ENCODE results near the gene BHLHE23.

BHLHE23 gene

GRCh38 chr20:63025534-63026331 lies 19.0 kb upstream of the BHLHE23 start:
- DNase-seq (ENCODE audit: low read depth), result no peak

GRCh38 chr20:63024573-63025392 lies 18.0 kb upstream of the BHLHE23 start:
- no peak for DNase-seq (ENCODE audit: low read depth)

- DNase-seq (ENCODE audit: low read depth), result no peak
Measured at GRCh38 chr20:63023936-63024571, 17.3 kb upstream of the BHLHE23 start.

GRCh38 chr20:63023071-63023935 lies 16.5 kb upstream of the BHLHE23 start:
- no peak for DNase-seq (ENCODE audit: low read depth)

GRCh38 chr20:63022501-63022900 lies 15.7 kb upstream of the BHLHE23 start:
- DNase-seq (ENCODE audit: low read depth), result no peak

GRCh38 chr20:63021356-63022321 lies 14.9 kb upstream of the BHLHE23 start:
- no peak for DNase-seq (ENCODE audit: low read depth)

- DNase-seq (ENCODE audit: low read depth), result no peak
Measured at GRCh38 chr20:63020681-63021080, 13.9 kb upstream of the BHLHE23 start.

GRCh38 chr20:63017826-63018411 lies 11.2 kb upstream of the BHLHE23 start:
- DNase-seq (ENCODE audit: low read depth), result no peak

- no peak for DNase-seq (ENCODE audit: low read depth)
Measured at GRCh38 chr20:63017076-63017825, 10.5 kb upstream of the BHLHE23 start.

- no peak for DNase-seq (ENCODE audit: low read depth)
Measured at GRCh38 chr20:63016514-63017075, 9.8 kb upstream of the BHLHE23 start.

- DNase-seq (ENCODE audit: low read depth), result no peak
Measured at GRCh38 chr20:63015662-63016361, 9.0 kb upstream of the BHLHE23 start.

- DNase-seq (ENCODE audit: low read depth), result no peak
Measured at GRCh38 chr20:63015147-63015661, 8.4 kb upstream of the BHLHE23 start.

- no peak for DNase-seq (ENCODE audit: low read depth)
Measured at GRCh38 chr20:63014710-63015109, 7.9 kb upstream of the BHLHE23 start.

GRCh38 chr20:63014287-63014686 lies 7.5 kb upstream of the BHLHE23 start:
- no peak for DNase-seq (ENCODE audit: low read depth)

GRCh38 chr20:63013207-63013606 lies 6.4 kb upstream of the BHLHE23 start:
- DNase-seq (ENCODE audit: low read depth), result no peak

GRCh38 chr20:63011798-63012197 lies 5.0 kb upstream of the BHLHE23 start:
- no peak for DNase-seq (ENCODE audit: low read depth)

- peak; percentile 62 for DNase-seq (ENCODE audit: low read depth)
Measured at GRCh38 chr20:63009988-63010769, 3.4 kb upstream of the BHLHE23 start.

All from stimulated activated CD8-positive, alpha-beta memory T cell treated with anti-CD3 and anti-CD28 coated beads, Interleukin-12 subunit alpha, Interleukin-12 subunit beta, amount 100 ng/mL, for 4 hours (primary cell).